GM18499 (cell line): ENCODE data around the gene LHFPL2.

Source experiments
- ATAC-seq: cut with Tn5 transposase; IDR thresholded peaks from one replicate; pipeline ENCODE4 v1.9.1; 2021; ENCODE audit warnings: moderate number of reproducible peaks; ENCODE audit not compliant: insufficient read depth, unreplicated experiment

Gene LHFPL2

DNA sequence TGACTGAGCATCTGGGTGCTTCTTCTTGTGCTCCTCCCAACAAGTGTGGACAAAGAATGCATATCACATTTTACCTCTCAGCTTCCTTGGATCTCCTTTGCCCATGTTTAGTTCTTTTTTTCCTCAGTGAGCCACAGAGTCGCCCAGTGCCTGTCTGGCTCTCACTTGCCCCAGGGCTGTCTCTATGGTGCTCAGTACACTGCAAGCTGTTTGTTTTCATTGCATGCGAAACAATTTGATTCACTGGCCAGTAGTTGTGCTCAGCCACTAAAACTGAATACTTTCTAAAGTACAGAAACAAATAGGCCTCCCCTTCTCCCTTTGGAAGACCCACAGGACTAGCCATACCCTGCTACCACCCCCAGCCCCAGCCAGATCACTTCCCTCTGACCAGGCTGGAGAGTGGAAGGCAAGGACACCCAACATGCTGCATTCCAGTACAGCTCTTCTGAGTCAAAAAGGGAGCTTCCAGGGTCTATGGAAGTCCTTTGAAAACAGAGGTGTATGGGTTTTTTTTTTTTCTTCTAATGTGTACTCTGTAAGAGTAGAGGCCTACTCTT, 3.8 kb downstream of the LHFPL2 start:
- no peak for ATAC-seq

DNA sequence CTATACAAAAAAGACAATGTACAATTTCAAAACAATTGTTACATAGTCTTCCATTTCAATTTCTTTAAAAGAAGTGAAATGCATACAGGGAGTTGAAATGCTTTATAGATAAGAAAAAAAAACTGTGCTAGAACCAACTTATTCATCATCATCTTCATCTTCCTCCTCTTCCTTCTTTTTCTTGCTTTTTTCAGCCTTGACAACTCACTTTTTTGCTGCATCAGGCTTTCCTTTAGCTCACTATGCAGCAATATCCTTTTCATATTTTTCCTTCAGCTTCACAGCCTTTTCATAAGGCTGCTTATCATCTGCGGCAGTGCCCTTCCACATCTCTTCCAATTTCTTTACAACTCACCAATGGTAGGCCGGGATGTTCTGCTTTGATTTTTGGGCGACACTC, 4.4 kb downstream of the LHFPL2 start:
- ATAC-seq: no peak

DNA sequence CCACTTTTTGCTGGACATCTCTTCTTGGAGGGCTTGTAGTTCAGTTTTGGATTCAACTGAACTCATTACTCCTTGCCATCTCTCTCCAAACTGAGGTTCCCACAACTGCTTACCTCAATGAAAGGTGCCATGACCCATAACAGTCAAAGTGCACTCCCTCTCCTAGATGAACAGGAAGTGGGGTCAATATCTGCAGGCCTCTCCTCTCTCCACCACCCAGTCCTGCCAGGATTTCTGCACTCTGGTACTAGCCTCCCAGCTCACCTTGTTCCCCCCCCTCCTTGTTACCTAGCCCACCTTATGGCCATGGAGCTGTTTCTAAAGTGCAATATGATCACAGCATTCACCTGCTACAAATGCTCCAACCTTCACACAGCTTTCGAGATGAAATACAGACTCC, 5.9 kb downstream of the LHFPL2 start:
- ATAC-seq: no peak

- no peak for ATAC-seq
These were observed 7.7 kb downstream of the LHFPL2 start for GRCh38 chr5:78640662-78641474.

DNA sequence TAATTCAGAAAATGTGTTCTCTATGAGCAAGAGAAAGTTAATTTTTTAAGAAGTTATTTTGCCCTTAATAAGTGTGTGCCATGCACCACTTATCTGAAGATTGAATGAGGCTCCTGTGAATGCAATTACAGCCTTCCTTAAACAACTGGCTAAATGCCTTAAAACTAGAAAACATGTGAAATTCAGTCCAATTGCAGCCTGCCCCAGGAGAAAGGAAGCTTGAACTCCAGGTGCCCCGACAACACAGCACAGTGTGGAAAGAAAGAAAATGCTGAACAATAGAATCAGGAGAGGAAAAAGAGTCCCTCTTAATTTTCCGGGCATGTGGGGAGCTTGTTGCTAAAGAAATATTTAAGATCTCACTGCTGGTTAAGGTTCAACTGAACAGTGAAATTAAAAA, 8.8 kb downstream of the LHFPL2 start:
- ATAC-seq: no peak

GRCh38 chr5:78638973-78639669, 9.5 kb downstream of the LHFPL2 start:
- no peak for ATAC-seq

DNA sequence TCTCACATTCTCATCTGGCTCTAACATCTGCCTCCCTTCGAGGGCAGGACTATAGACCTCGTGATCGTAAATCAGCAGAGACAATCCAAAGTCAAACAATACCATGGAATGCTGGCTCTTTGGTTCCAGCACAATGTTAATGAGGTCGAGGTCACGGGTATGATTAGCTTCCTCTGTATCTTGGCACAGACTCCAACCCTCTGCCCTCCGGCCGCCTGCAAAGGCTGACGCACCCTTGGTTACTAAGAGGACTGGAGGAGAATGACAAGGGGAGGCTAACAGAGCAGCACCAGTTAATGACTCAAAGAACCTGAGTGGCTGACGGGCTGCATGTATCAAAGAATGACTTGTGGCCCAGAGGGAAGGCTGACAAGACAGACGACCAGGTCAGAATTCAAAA, 10.1 kb downstream of the LHFPL2 start:
- no peak for ATAC-seq

DNA sequence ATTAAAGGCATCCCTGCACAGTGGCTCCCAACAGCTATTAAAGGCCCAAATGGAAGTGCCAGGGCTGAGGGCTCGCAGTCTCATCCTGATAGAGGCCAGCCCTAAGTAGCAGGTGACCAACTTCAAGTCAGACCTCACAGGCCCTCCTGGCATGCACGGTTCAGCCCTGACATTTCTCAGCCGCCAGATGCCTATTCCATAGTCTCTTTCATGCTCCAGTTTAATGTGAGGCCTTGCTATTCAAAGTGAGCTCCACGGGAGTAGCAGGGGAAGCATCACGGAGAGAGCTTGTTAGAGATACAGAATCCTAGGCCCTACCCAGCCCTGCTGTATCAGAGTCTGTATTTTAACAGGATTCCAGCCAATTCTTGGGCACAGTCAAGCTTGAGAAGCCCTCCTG, 11.1 kb downstream of the LHFPL2 start:
- no peak for ATAC-seq

DNA sequence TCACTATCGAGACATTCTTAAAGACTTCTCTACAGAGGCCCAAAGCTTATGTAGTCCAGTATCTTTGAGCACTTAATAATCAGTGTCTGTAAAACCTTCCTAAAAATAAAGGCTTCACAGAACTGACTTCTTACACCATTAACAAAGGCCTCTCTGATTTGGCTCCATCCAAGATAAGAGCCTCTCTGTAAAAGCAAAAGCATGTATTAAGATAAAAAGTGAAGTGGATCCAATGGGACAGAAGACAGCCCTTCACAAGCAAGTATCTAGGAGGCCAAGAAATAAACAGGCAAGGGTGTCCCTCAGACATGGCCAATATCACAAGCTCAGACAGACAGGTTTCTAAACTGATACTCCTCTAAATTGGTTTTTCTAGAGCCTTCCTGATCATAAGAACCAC, 11.9 kb downstream of the LHFPL2 start:
- ATAC-seq: no peak

DNA sequence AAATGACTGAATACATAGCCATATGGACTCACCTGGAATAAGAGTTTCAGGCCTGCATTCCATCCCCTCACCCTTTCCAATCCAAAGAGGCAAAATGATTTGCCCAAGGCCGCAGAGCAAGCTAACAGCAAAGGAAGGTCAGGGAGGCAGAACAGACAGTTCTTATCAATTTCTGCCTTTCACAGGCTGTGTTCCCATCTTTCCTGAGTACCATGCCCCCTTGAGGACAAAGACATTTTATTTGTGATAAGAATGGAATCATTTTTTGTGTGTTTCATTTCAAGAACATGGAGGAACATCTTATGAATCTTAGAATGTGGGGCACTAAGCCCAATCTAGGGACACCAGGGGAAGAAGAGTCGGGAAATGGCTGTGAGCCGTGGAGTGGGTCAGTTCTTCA, 13.9 kb downstream of the LHFPL2 start:
- no peak for ATAC-seq

- no peak for ATAC-seq
These were observed 14.3 kb downstream of the LHFPL2 start for GRCh38 chr5:78634229-78634628.

- ATAC-seq: no peak
These were observed 14.9 kb downstream of the LHFPL2 start for GRCh38 chr5:78633700-78634099.

DNA sequence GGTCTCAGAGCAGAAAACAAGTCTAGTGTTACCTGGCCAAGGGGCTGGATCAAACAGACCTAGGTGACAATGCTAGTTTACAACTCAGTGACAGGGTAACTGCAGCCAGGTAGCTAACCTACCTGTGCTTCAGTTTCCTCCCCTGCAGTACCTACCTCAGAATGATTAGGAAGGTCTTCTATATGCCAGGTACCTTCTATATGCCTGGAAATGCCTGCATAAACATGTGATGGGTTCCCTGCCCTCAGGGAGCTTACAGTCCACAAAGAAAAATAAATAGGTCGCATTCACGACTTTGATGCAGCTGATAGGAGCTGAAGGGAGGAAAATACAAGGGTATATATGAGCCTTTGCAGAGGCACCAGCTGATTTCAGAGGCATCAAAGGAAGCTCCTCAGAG, 16.1 kb downstream of the LHFPL2 start:
- no peak for ATAC-seq

DNA sequence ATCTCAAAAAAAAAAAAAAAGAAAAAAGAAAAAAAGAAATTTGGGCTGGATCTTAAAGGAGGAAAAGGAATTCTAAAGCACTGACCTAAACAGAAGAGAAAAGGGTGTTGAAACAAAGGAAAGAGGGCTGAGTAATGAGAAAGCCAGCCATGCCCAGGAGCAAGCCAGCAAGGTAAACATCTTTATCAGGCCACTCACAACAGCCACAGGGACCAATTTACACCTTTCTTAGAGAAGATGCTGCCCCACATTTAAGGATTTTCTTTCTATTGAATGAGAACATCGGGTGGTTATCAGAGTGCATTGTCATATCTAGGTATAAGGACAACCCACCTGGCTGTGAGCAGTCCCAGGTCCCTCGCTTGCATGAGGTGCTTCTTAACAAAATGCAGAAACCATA, 16.6 kb downstream of the LHFPL2 start:
- ATAC-seq: no peak

- ATAC-seq: no peak
These were observed 18.5 kb downstream of the LHFPL2 start for GRCh38 chr5:78630047-78630446.

DNA sequence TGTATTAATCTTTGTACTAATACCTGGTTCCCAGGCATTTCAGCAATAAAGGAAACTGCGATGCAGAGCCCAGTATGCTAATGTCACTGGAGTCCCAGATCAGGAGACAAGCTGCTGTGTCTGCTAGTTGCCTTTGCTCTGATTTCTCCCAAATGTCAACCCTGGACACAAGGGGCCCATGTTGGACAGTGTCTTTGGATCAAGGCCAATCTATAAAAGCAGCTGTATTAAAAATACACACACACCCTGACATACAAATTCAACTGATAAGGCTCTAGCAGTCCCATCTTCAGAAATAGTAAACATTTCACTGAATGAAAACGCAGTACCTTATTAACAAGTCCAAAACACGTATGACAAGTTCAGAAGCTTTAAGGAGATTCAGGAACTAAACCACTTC, 18.9 kb downstream of the LHFPL2 start:
- no peak for ATAC-seq

DNA sequence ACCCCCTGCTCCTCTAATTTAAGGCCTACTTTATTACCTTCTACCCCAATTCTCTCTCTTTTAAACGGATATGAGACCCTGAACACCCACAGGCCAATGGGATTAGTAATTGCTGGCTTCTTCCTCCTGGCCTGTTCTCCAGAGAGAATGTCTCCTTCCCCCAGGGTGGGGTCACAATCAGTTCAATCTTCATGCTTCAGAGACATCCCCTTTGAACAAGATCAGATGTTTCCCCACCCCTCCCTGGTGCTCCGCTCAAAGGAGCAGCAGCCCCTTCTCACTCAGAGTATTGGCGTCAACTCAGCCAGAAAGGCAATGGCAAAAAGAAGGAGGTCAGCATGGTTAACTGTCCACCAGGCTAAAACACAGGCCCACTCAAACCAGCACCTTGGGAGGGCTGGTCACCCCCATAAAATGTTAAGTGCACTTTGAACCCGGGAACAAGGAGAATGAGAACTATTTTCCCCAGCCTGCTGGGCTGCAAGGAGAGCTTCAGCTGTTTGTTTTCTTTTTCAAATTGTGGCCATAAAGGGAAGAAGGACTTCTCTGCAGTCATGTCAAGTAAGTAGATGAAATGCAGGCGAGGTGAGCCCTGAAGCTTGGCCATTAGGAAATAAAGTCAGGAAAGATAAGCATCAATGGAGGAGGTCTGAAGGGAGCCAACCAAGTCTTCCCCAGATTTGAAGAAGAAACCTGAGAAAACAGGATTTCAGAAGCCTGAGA, 20.1 kb downstream of the LHFPL2 start:
- no peak for ATAC-seq

GRCh38 chr5:78627766-78628165, 20.8 kb downstream of the LHFPL2 start:
- ATAC-seq: no peak

GRCh38 chr5:78627175-78627574, 21.4 kb downstream of the LHFPL2 start:
- no peak for ATAC-seq

GRCh38 chr5:78626009-78626571, 22.5 kb downstream of the LHFPL2 start:
- ATAC-seq: no peak

- ATAC-seq: no peak
These were observed 23.6 kb downstream of the LHFPL2 start for GRCh38 chr5:78624992-78625391.
